Activated CD8-positive, alpha-beta memory T cell treated with anti-CD3 and anti-CD28 coated beads, Interleukin-2, amount 50 U/mL, for 1 hour (primary cell): ENCODE results near the gene TCTN1.
"Not testable (repeated sequence)": the region's sequence is repeated elsewhere in the genome, so short reads cannot be mapped to it uniquely, and the experiment has no call there.

Experiments
- DNase-seq: peaks from one replicate; pipeline ENCODE4 v3.0.0-alpha.2; 2020; ENCODE audit errors: extremely low read depth

TCTN1 gene

DNA sequence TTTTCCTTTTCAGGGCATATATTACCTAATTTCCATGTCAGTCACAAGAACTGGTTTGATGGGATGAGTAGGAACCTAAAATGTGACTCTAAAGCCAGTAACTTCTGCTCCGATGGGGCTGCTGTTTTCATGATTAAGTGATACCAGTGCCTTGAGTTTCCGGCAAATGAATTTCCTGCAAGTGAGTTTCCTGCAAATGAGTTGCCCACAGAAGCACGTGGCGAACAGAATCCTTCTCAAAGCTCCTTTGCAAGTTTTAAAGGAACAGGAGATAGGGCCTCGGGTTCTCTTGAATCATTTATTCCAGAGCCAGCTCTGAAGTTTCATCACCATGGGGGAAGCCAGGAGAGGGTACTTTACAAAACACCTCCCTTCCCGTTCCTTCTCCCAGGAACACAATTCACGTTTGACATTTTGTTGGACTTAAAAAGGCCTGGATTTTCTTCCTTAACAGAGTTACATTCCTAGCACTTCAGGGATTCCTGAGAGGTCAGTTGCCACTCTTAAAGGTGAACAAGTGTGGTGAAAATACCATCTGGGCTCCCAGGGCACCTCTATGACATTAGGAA, 28.6 kb upstream of the TCTN1 start:
- DNase-seq: no peak

- DNase-seq: not testable (repeated sequence)
Measured at GRCh38 chr12:110587102-110587501, 26.8 kb upstream of the TCTN1 start.

DNA sequence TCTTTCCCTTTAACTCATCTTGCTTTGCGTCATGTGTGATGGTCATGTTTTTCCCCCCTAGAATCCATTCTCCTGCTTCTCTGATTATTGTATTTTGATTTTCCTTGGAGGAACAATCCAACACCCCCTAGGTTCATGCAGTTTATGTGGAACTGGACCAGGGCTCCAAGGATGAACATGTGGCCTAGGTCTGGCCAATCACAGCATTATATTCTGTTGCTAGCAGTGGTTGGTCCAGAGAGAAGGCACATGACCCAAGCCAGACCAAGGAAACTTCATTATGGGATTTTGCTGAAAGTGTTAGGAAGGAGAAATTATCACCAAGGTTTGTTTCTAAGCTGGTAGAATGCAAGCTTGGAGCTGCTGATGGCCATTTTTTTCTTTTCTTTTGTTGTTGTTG, 23.9 kb upstream of the TCTN1 start:
- DNase-seq: no peak

DNA sequence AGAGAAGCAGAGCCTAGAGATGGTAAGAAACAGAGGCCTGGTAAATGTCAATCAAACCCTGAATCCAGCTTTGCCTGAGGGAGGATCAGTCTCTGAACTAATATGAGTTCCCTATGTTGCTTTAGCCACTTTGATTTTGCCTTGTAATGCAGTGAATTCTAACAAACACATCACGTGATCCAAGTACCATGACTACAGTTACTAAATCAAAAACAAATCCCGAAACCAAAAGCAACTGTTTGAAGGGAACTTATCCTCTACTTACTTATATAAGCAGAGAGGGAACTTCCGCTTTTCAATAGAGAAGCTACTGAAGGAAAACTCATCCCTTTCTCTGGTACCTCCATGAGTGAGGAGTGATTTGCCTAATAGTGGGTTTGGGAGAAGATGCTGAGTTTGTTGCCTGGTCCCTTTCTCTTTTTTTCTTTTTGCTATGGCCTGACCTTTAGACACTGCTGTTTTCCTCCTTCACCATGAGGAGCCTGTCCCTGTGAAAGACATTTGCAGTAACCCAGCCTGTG, 23.1 kb upstream of the TCTN1 start:
- no peak for DNase-seq

DNA sequence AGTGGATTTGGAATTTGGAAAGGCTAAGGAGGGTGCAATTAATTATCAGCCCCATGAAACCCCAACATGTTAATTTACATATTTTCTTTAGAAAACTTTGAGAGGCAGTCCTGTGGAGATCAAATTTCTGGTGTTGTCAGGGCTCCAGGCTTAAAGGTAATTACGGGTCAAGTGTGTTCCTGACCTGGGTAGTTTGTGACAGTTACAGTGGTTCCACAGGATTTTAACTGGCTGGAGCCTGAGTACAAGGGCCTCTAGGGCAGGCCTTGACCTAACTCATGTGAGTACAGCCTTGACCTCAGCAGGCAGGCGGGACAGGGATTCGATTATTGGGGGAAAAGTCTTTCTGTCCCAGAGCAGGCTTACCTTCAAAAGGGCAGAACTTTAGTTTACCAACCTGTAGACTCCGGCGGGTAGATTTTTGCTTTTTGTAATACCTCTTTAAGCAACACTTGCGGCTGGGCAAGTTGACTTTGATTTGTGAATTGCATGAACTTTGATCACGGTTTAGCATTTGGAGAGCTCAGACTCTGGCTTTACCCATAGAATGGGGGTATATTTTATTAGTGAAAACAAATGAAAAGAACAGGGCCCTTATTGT, 22.4 kb upstream of the TCTN1 start:
- DNase-seq: no peak

DNA sequence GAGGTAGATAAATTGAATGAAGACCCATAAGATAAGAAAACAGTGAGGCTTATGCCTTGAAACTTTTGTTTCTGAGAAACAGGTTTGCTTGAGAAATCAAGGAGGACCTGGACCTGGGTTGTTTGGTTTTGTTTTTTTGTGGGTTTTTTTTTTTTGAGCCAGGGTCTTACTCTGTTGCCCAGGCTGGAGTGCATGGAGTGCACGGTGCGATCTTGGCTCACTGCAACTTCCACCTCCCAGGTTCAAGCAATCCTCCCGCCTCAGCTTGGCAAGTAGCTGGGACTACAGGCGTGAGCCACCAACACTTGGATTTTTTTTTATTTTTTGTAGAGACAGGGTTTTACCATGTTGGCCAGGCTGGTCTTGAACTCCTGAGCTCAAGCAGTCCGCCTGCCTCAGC, 21.9 kb upstream of the TCTN1 start:
- no peak for DNase-seq

GRCh38 chr12:110592919-110593318, 21.0 kb upstream of the TCTN1 start:
- DNase-seq: not testable (repeated sequence)

- no peak for DNase-seq
Measured at GRCh38 chr12:110597885-110598284, 16.0 kb upstream of the TCTN1 start.

- DNase-seq: no peak
Measured at GRCh38 chr12:110599334-110599733, 14.6 kb upstream of the TCTN1 start.

DNA sequence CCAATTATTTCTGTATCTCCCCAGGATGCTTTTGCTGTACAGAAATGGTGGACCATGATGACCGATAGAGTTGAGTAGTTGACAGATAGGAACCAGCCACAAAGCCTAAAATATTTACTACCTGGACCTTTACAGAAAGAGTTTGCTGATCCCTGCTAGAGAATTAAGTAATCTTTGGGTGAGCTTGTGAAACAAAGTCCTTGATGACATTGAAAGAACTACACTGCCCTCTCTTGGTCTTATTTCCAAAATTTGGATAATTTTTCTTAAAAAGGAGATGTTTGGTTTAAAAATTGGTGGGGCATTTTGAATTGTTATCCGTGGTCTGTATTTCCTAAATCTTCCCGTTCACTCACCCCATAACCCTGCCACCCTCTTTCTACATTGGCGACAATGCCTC, 13.7 kb upstream of the TCTN1 start:
- no peak for DNase-seq

GRCh38 chr12:110602085-110602814, 11.7 kb upstream of the TCTN1 start:
- not testable (repeated sequence) for DNase-seq

DNA sequence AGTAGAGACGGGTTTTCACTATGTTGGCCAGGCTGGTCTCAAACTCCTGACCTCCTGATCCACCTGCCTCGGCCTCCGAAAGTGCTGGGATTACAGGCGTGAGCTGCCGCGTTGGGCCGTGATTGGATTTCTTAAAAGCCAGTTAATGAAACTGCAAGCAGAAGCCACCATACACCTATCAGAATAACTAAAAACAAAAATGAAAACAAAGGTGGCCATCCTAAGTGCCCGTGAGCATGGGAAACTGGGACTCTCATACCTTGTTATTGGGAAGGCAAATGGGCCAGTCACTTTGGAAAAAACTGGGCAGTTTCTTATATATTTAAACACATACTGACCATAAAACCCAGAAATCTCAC, 7.7 kb upstream of the TCTN1 start:
- no peak for DNase-seq

- DNase-seq: no peak
Measured at GRCh38 chr12:110613071-110613770, 708 bp upstream of the TCTN1 start.

- no peak for DNase-seq
Measured at GRCh38 chr12:110615171-110615570, 1.2 kb downstream of the TCTN1 start.

- DNase-seq: no peak
Measured at GRCh38 chr12:110616471-110617115, 2.7 kb downstream of the TCTN1 start.

- DNase-seq: no peak
Measured at GRCh38 chr12:110619534-110619953, 5.6 kb downstream of the TCTN1 start.

GRCh38 chr12:110622582-110622981, 8.7 kb downstream of the TCTN1 start:
- DNase-seq: no peak

GRCh38 chr12:110627500-110628195, 13.7 kb downstream of the TCTN1 start:
- no peak for DNase-seq

GRCh38 chr12:110635055-110635454, 21.1 kb downstream of the TCTN1 start:
- no peak for DNase-seq

DNA sequence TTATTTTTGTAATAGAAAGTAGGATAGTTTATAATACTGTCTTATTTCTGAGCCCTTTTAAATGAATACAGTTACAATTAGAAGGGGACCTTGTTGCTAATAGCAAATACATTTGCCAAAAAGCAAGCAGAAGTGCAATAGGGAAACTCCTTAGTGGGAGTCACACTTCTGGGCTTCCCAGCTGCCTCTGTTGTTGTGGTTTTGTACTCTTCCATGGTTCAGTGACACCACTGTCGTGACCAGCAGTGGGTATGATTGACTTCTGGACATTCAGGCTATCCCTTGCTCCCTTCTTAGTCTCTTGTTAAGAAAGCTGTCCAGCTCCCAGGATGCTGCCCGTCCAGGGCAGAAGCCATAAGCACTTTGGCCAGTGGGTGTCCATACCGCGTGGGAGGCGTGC, 22.6 kb downstream of the TCTN1 start:
- no peak for DNase-seq

- no peak for DNase-seq
Measured at GRCh38 chr12:110637869-110638441, 24.0 kb downstream of the TCTN1 start.
